Measurements from ENCODE around the gene ELOA. TPM values are rescaled to one million over a fixed set of nuclear protein-coding genes. Genes with fewer than 3 reads are reported as not detected.
A peak's percentile ranks its signal among the peaks of the same experiment; 100 is the strongest.

ELOA gene
- total and polyA plus RNA-seq, 2 donors (not counting 1 experiment from before 2014, with no cell fraction given) = 12.9 to 56.6 TPM

GRCh38 chr1:23699280-23700179 is 43.7 kb upstream of the ELOA start:
- H3K9ac ChIP-seq (ENCODE audit: low read length) = no peak overlapping the region
- H3K27ac ChIP-seq (ENCODE audit: low read length in 2 of 2) = no peak overlapping the region
- no peak overlapping the region for H3K4me3 Mint-ChIP-seq
- H3K27me3 ChIP-seq (replicated peaks in 1 of 4; ENCODE audit: control extremely low read depth in 1 of 4, control insufficient read depth in 3 of 4, insufficient read depth in 4 of 4, low read length in 3 of 4) = no peaks in the 10 kb centered on the region
- intact Hi-C loops (cut with micrococcal nuclease) = loop anchor here (10.0 kb wide), 1 partner anchor 715 kb away; the partner anchor contains the start of genes NIPAL3 and STPG1
- peaks cover 0 to 75% of the 10 kb centered on the region in 2 experiments for H3K36me3 ChIP-seq (replicated peaks in 1 of 2; ENCODE audit: control extremely low read depth in 1 of 2, control insufficient read depth in 1 of 2, extremely low read depth in 1 of 2, insufficient read depth in 2 of 2, low read length in 1 of 2)
- ChIA-PET CTCF (interaction anchor here (0.7 to 10.1 kb wide), 9 partner anchors 15 to 330 kb away, joined by 3 to 112 read pairs (median 4); partner anchors contain the start of genes ELOA and ZNF436), POLR2A (interaction anchor here (0.6 to 1.4 kb wide), 3 partner anchors 21 to 714 kb away, joined by 3 read pairs; no protein-coding TSS in a partner anchor)
- peak; percentile 49 for ATAC-seq (ENCODE audit: low read depth)
- H3K27ac Mint-ChIP-seq = peak overlapping the region; percentile 56
- TF ChIP-seq EZH2 (IDR thresholded peaks at IDR 0.05; ENCODE audit: borderline replicate concordance, insufficient read depth, low read depth, low read length, poor library complexity, severe bottlenecking) (no peak), CTCF (IDR thresholded peaks at IDR 0.05) (no peak)
- H3K4me2 ChIP-seq (replicated peaks; ENCODE audit: low read depth, low read length, poor library complexity, severe bottlenecking) = no peak overlapping the region
- H3K9me3 ChIP-seq (ENCODE audit: control extremely low read depth in 1 of 3, control insufficient read depth in 2 of 3, insufficient read depth in 1 of 3, low read length in 2 of 3) = no peaks in the 10 kb centered on the region
- H2AFZ ChIP-seq (ENCODE audit: insufficient read depth, low read depth, low read length, poor library complexity, severe bottlenecking) = no peak overlapping the region
- H3K9me3 Mint-ChIP-seq (ENCODE audit: insufficient read depth) = no peaks in the 10 kb centered on the region
- H3K4me1 Mint-ChIP-seq = peaks cover 32% of the 10 kb centered on the region
- H3K4me1 ChIP-seq (ENCODE audit: control insufficient read depth in 2 of 2, insufficient read depth in 2 of 2, low read length in 2 of 2) = no peaks in the 10 kb centered on the region
- DNase-seq = no peak
- H4K20me1 ChIP-seq (ENCODE audit: control insufficient read depth, insufficient read depth, low read length, poor library complexity, severe bottlenecking) = peaks cover 61% of the 10 kb centered on the region
- WGBS (ENCODE audit: insufficient coverage) = 87% methylated on average over 4 of the region's 7 CpGs
- no peak overlapping the region for H3K4me3 ChIP-seq (ENCODE audit: control extremely low read depth in 1 of 5, extremely low read depth in 1 of 5, insufficient read depth in 1 of 5, low read depth in 2 of 5, low read length in 4 of 5)
- H3K27me3 Mint-ChIP-seq = no peaks in the 10 kb centered on the region
- peaks cover 13% of the 10 kb centered on the region for H3K79me2 ChIP-seq (ENCODE audit: control insufficient read depth, insufficient read depth, low read length)

- no peak overlapping the region for H3K27ac Mint-ChIP-seq
- no peak overlapping the region for H3K4me3 ChIP-seq (ENCODE audit: control extremely low read depth in 1 of 5, extremely low read depth in 1 of 5, insufficient read depth in 1 of 5, low read depth in 2 of 5, low read length in 4 of 5)
- TF ChIP-seq CTCF (IDR thresholded peaks at IDR 0.05) (no peak), EZH2 (IDR thresholded peaks at IDR 0.05; ENCODE audit: borderline replicate concordance, insufficient read depth, low read depth, low read length, poor library complexity, severe bottlenecking) (no peak)
- H3K9ac ChIP-seq (ENCODE audit: low read length) = no peak overlapping the region
- peaks cover 0 to 59% of the 10 kb centered on the region in 2 experiments for H3K36me3 ChIP-seq (replicated peaks in 1 of 2; ENCODE audit: control extremely low read depth in 1 of 2, control insufficient read depth in 1 of 2, extremely low read depth in 1 of 2, insufficient read depth in 2 of 2, low read length in 1 of 2)
- intact Hi-C loops (cut with micrococcal nuclease) = no loop called here
- no peaks in the 10 kb centered on the region for H3K4me1 ChIP-seq (ENCODE audit: control insufficient read depth in 2 of 2, insufficient read depth in 2 of 2, low read length in 2 of 2)
- ChIA-PET POLR2A (no interaction called here), CTCF (interaction anchor here (1.5 kb wide), 1 partner anchor 44 kb away, joined by 6 read pairs; no protein-coding TSS in a partner anchor)
- whole genome bisulfite sequencing (ENCODE audit: insufficient coverage) = 100% methylated on average over 2 of the region's 2 CpGs
- H4K20me1 ChIP-seq (ENCODE audit: control insufficient read depth, insufficient read depth, low read length, poor library complexity, severe bottlenecking) = peaks cover 49% of the 10 kb centered on the region
- no peak overlapping the region for H3K4me2 ChIP-seq (replicated peaks; ENCODE audit: low read depth, low read length, poor library complexity, severe bottlenecking)
- no peaks in the 10 kb centered on the region for H3K27me3 ChIP-seq (replicated peaks in 1 of 4; ENCODE audit: control extremely low read depth in 1 of 4, control insufficient read depth in 3 of 4, insufficient read depth in 4 of 4, low read length in 3 of 4)
- H3K4me1 Mint-ChIP-seq = peaks cover 14% of the 10 kb centered on the region
- no peak overlapping the region for H2AFZ ChIP-seq (ENCODE audit: insufficient read depth, low read depth, low read length, poor library complexity, severe bottlenecking)
- no peaks in the 10 kb centered on the region for H3K9me3 ChIP-seq (ENCODE audit: control extremely low read depth in 1 of 3, control insufficient read depth in 2 of 3, insufficient read depth in 1 of 3, low read length in 2 of 3)
- peaks cover 17% of the 10 kb centered on the region for H3K79me2 ChIP-seq (ENCODE audit: control insufficient read depth, insufficient read depth, low read length)
- no peaks in the 10 kb centered on the region for H3K9me3 Mint-ChIP-seq (ENCODE audit: insufficient read depth)
- ATAC-seq (ENCODE audit: low read depth) (no peak), DNase-seq (no peak)
- no peak overlapping the region for H3K4me3 Mint-ChIP-seq
- no peak overlapping the region for H3K27ac ChIP-seq (ENCODE audit: low read length in 2 of 2)
- no peaks in the 10 kb centered on the region for H3K27me3 Mint-ChIP-seq
Observed at GRCh38 chr1:23701310-23701709, 42.0 kb upstream of the ELOA start.
